NAMALWA (cell line): ENCODE results near the gene MED28.
A peak's percentile ranks its signal among the peaks of the same experiment; 100 is the strongest.
"Not testable (repeated sequence)": the region's sequence is repeated elsewhere in the genome, so short reads cannot be mapped to it uniquely, and the experiment has no call there.

Experiments used
- DNase-seq: peaks from one replicate; pipeline ENCODE4 v3.0.0-alpha.2; 2015; ENCODE audit warnings: low spot score

Gene MED28

DNA sequence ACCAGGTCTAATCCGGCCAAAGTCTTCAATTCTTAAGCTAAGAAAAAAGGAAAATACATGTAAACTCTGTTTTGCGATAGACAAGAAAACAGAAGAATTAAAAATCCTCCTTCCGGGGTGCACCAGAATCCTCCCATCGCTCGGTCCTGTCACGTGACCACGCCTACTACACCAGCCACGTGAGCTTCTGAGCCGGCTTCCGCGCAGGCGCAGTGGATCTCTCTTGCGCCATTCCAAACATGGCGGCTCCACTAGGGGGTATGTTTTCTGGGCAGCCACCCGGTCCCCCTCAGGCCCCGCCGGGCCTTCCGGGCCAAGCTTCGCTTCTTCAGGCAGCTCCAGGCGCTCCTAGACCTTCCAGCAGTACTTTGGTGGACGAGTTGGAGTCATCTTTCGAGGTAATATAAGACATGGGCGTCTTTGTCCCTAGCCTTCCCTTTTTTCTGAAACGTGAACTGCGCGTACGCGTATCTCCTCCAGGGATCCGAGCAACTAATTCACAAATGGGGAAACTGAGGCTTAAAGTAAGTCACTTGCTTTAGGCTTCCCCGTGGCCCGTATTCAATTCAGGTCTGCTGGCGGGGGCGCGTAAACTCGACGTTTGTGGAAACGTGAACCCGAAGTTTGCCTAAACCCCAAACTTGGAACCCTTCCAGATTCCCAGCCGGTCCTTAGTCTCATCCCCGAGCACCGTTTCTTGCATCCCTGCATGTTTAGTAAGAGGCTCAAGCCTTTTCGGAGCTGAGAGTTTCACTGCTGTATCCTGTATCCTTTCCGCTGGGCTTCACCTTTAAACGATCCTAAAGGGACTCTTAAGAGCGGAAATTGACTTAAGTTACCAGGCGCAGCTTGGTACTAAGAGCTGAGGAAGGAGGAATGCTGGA, at the start of gene MED28:
TSS of gene MED28 (plus strand) at position 226 of the 884 bp plus-strand sequence. CDS start at position 240, 14 bp downstream.
- peak; percentile 98 for DNase-seq

- no peak for DNase-seq
Observed at GRCh38 chr4:17565846-17566245, 48.6 kb upstream of the MED28 start.

- DNase-seq, result no peak
Observed at GRCh38 chr4:17567271-17567670, 47.2 kb upstream of the MED28 start.

DNA sequence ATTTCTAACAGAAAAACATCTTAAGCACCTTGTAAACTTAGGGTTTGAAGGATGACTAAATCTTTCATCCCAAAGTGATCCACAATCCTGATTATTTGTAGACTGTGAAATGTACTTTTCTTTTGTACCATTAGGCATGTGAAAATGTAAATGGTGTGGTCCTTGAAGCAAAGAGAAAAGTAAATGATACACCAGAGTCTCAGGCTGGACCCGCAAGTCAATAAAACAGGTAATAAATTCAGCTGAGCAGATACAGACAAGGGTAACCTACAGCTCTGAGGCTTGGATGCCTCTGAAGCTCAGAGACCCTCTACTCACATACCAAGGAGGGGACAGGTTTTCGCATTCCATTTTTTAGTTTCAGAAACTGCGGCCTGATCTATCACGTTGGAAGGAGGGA, 40.2 kb upstream of the MED28 start:
- DNase-seq, result no peak

- not testable (repeated sequence) for DNase-seq
Observed at GRCh38 chr4:17575177-17575576, 39.3 kb upstream of the MED28 start.

DNA sequence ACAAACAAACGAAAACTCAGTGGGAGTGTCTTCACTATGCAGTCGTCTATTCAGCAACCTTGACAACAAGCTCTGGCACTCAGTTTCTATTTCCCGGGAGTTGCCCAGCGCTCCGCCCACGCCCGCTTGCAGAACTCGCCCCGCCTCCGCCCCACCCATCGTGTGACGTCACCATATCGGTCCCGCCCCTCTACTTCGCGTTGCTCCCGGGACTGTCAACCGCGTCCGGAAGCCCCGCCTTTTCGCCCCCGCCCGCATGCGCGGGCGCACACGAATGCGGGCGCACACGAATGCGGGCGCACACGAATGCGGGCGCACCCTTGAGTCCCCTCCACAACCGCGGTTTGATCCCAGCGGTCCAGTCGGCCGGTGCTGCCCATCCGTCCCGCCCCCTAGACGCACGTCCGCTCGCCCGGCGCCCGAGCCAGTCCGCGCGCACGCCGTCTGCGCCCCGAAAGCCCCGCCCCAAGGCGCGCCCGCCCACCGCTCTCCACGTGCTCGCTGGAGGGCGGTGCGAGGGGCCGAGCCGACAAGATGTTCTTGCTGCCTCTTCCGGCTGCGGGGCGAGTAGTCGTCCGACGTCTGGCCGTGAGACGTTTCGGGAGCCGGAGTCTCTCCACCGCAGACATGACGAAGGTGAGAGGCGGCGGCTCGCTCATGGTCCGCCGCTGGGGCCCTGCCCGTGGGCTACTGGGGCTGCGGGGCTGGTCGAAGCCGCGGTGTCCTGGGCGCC, 37.3 kb upstream of the MED28 start, which contains the start of gene LAP3:
TSS of gene LAP3 (plus strand) at position 267 of the 733 bp plus-strand sequence. CDS start at position 535, 268 bp downstream.
- peak; percentile 97 for DNase-seq

- DNase-seq, result peak; percentile 44
Observed at GRCh38 chr4:17577665-17578481, 36.6 kb upstream of the MED28 start.

- peak; percentile 66 for DNase-seq
Observed at GRCh38 chr4:17578482-17578891, 36.0 kb upstream of the MED28 start.

DNA sequence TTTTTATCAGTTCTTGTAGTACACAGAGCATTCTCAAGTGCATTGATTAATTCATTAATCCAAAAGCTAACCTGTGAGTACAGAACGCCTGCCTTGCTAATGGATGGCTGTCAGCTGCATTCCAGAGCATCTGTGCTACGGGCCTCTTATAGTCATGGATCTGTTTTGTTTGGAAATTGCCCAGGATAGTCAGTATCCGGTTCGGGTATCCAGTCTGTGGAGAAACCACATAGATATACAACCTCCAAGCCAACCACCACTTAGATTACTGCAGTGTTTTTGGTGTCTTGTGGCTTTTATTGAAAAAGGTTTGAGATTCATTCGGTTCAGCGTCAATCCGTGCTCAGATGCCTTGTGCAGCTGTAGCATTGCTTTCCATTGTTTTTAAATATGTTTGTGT, 33.5 kb upstream of the MED28 start:
- DNase-seq, result no peak

GRCh38 chr4:17583276-17583675, 31.2 kb upstream of the MED28 start:
- DNase-seq, result no peak

DNA sequence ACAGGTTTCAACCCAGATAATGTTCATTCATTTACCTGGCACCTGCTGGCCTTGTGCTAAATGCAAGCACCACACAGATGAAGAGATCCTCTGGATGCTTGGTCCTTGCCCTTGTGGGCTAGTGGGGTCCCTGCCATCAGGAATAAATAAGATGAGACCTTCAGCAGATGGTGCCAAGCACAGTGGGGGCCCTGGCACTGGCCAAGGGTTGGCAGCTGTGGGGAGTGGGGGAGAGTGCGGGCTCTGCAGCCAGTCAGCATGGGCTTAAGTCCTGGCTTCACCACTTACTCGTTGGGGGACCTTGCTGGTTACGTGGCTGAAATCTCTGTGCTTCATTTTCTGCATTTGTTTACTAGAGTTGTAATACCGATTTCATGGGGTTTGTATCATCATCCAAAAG, 30.5 kb upstream of the MED28 start:
- no peak for DNase-seq

DNA sequence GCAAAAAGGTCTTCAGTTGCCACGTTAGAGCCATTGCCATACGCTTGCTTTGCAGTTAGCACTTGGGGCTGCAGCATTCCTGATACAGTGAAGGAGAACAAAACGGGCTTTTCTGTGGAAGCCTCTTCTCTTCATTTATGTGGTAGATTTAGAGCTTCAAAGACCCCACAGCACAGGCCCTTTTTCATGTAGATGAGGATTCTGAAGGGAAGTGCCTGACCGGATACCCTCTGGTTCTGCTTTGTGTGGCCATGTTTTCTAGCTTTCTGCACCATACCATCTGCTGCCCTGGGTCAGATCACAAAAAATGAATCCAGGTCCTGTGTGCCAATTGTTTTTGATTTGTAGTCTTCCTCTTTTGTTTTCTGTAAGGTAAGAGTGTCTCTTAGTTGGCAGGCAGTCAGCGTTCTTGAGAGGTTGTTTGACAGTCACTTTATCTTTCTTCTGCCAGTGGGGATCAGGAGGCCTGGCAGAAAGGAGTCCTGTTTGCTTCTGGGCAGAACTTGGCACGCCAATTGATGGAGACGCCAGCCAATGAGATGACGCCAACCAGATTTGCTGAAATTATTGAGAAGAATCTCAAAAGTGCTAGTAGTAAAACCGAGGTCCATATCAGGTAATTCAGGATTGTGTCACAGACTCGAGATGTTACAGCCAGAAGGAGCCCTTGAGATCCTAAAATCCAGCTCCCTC, 29.8 kb upstream of the MED28 start:
- DNase-seq, result no peak

GRCh38 chr4:17587094-17587822, 27.2 kb upstream of the MED28 start:
- DNase-seq, result no peak

GRCh38 chr4:17589355-17589754, 25.1 kb upstream of the MED28 start:
- DNase-seq, result no peak

DNA sequence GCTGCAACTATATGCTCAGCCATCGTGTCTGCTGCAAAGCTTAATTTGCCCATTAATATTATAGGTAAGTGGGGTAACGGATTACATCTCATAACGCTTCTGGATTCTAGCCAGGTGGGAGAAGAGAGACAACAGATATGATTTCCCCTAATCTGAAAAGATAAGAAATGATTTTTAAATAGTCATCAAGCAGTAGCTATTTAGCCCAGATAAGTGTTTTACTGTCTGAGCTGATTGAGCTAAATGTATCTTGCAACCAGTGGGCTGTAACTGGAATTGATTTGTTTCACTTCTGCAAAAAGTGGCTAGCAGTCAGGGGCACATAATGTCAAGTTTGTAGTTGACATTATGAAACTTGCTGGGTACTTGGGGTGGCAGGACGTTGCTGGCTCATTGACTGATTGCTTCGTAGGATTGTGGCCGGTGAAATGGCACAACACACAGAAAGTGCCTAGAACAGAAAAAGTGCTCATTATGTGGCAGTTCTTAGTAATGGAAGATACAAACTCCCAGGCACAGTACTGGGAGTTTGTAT, 18.9 kb upstream of the MED28 start:
- peak; percentile 74 for DNase-seq

GRCh38 chr4:17597517-17597916, 16.9 kb upstream of the MED28 start:
- no peak for DNase-seq

- no peak for DNase-seq
Observed at GRCh38 chr4:17599826-17600225, 14.6 kb upstream of the MED28 start.

GRCh38 chr4:17605236-17605635, 9.2 kb upstream of the MED28 start:
- DNase-seq, result no peak

DNA sequence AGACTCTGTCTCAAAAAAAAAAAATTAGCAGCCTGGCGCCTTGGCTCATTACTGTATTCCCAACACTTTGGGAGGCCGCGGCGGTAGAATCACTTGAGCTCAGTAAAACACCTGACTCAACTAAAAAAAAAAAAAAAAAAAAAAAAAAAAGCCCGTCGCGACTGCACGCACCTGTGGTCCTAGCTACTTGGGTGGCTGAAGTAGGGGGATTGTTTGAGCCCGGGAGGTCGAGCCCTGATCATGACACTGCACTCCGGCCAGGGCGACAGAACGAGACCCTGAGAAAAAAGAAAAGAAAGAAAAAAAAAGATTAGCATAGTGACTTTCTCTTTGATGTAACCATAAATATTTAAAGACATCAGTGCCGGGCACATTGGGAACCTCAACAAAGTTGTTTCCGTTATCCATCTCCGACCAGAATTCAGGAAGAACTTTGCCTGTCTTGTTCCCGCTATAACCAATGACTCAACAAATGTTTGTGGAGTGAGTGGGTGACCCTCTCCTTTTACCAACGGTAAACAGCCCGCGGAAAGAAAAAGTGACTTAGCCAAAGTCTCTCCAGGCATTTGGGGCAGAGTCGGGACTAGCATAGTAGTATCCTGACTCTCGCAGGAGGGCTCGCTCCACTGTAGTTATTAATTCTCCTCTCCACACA, 553 bp upstream of the MED28 start:
- no peak for DNase-seq

GRCh38 chr4:17616283-17616682, 1.8 kb downstream of the MED28 start:
- DNase-seq, result no peak
